C4-2B (cell line): ENCODE data around the gene PHF2.

Experiments used
- ZFX ChIP-seq: fragments of 450-650 bp; IDR thresholded peaks from 2 replicates; pipeline ENCODE4 v1.6.1; 2017
- TF ChIP-seq, protein P1 (sequence below): fragments of 450-650 bp; conservative IDR thresholded peaks from 2 replicates; pipeline ENCODE4 v1.5.1; 2017; ENCODE audit warnings: mild to moderate bottlenecking

DNA sequence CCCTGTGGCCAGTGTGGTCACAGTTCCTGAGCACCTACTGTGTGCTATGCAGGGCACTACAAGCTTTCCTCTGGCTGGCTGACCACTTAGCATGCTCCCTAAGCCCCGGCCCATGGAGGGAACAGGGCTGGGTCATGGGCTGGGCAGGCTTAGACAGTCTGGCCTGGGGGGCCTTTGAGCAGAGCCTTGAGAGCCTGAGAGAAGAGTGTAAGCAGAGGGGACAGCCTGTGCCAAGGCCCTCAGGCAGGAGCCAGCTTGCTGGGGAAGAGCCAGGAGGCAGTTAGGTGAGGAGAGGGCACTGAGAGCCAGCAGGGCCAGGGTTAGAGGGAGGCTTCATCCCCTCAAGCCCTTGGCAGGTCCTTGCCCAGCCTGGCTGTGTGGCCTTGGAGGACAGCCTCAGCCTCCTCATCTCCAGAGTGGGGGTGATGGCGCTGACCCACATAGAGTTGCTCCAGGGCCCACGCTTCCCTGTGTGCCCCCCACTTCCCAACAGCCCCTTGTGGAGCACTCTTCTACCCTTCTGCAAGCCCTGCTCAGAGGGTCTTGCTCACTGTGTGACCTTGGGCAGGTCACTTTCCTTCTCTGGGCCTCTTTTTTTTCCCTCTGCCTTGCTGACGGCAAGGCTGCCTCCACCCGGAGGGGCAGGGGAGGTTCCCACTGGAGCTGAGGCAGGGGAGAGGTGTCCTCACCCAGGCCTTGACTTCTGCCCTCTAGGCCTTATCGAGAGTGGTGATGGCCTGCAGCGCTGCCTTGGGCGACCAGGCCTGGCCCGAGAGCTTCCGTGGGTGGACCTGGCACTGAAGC, 107.1 kb downstream of the PHF2 start:
- TF ChIP-seq, protein P1, sequence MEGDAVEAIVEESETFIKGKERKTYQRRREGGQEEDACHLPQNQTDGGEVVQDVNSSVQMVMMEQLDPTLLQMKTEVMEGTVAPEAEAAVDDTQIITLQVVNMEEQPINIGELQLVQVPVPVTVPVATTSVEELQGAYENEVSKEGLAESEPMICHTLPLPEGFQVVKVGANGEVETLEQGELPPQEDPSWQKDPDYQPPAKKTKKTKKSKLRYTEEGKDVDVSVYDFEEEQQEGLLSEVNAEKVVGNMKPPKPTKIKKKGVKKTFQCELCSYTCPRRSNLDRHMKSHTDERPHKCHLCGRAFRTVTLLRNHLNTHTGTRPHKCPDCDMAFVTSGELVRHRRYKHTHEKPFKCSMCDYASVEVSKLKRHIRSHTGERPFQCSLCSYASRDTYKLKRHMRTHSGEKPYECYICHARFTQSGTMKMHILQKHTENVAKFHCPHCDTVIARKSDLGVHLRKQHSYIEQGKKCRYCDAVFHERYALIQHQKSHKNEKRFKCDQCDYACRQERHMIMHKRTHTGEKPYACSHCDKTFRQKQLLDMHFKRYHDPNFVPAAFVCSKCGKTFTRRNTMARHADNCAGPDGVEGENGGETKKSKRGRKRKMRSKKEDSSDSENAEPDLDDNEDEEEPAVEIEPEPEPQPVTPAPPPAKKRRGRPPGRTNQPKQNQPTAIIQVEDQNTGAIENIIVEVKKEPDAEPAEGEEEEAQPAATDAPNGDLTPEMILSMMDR: no peak
- TF ChIP-seq ZFX: no peak
